ENCODE data around the gene OR6J1.

- TF ChIP-seq, protein P1, sequence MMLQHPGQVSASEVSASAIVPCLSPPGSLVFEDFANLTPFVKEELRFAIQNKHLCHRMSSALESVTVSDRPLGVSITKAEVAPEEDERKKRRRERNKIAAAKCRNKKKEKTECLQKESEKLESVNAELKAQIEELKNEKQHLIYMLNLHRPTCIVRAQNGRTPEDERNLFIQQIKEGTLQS (IDR thresholded peaks at IDR 0.05): no peak
- no peak for TF ChIP-seq CTCF (IDR thresholded peaks at IDR 0.05; ENCODE audit: low read depth, low read length, missing input control)
- TF ChIP-seq TAF1 (conservative IDR thresholded peaks at IDR 0.05): no peak
These were observed 4.0 kb downstream of the OR6J1 start for GRCh38 chr14:22640192-22640591.
